Naive thymus-derived CD4-positive, alpha-beta T cell (primary cell): ENCODE measurements around the gene STAM. TPM values are rescaled to one million over a fixed set of nuclear protein-coding genes. Genes with fewer than 3 reads are reported as not detected.

Experiments used
- polyA plus RNA-seq, 2 donors: library from polyadenylated mRNA; unstranded; fragments of 300-500 nt; fragmentation: Illumina TruSeq; gene quantifications; one replicate each; pipeline ENCODE4 v1.2.3, GENCODE V29; 2021
- total RNA-seq, 6 experiments: library from RNA in 5 of 6; stranded (reverse) in 5 of 6; gene quantifications; 1 replicate in 5 of 6; 2 replicates in 1 of 6; pipeline ENCODE4 v1.2.3 and lab custom pipeline; 2021 to 2026

Gene STAM
- total and polyA plus RNA-seq, 7 experiments from 2014 or later = 11.9 to 25.4 (median 19.4) TPM

Other genes with a start within 250 kb of the STAM start
- 1 to 10 TPM in 1 of 5 experiments, under 1 TPM in 4; 0.43 to 2.5 (median 0.60) TPM for gene ST8SIA6, start 189.6 kb upstream of the STAM start, total RNA-seq
- gene ST8SIA6, start 189.6 kb upstream of the STAM start, polyA plus RNA-seq = under 1 TPM; 0.08 to 0.47 TPM
- 1 to 10 TPM in 1 of 5 experiments, under 1 TPM in 2, not detected in 2; 0.24 to 1.6 (median 0.80) TPM for gene HACD1, start 26.8 kb upstream of the STAM start, total RNA-seq
- 1 to 10 TPM in 1 of 2 donors, not detected in 1; 1.5 TPM for gene HACD1, start 26.8 kb upstream of the STAM start, polyA plus RNA-seq
- under 1 TPM in 2 of 5 experiments, not detected in 3; 0.05 to 0.12 TPM for gene TMEM236, start 108.0 kb downstream of the STAM start, total RNA-seq
- gene TMEM236, start 108.0 kb downstream of the STAM start, polyA plus RNA-seq = under 1 TPM in 1 of 2 donors, not detected in 1; 0.02 TPM
- 1 to 10 TPM in 2 of 5 experiments, under 1 TPM in 2, not detected in 1; 0.13 to 3.5 (median 1.9) TPM for gene MRC1, start 165.2 kb downstream of the STAM start, total RNA-seq
- not detected for gene MRC1, start 165.2 kb downstream of the STAM start, polyA plus RNA-seq